HEK293 (cell line): ENCODE data around the gene ALS2.

ENCODE experiments used
- CTCF ChIA-PET: fragments of 350-600 bp; formaldehyde crosslinking; extraction: SDS; loops from one replicate; lab custom pipeline; 2021; ENCODE audit warnings: antibody characterized with exemption; lab: Yijun Ruan, JAX
- POLR2A ChIA-PET: fragments of 300-600 bp; formaldehyde crosslinking; extraction: SDS; loops from one replicate; lab custom pipeline; 2020; ENCODE audit warnings: antibody characterized with exemption, inconsistent platforms; lab: Yijun Ruan, JAX
- H3K27ac ChIP-seq: fragments of 200-500 bp; sonication (Bioruptor generic); 2 replicates; pipeline ENCODE4 v1.5.1; 2014; ENCODE audit warnings: low read depth, low read length, control low read depth, inconsistent platforms; ENCODE audit errors: extremely low read depth
- H3K36me3 ChIP-seq, 2 experiments: fragments of 200-500 bp in 1 of 2; sonication (Bioruptor generic) in 1 of 2; 1 replicate in 1 of 2; 2 replicates in 1 of 2; pipeline ENCODE4 v1.5.1; 2014 to 2017; ENCODE audit warnings: inconsistent platforms in 2 of 2, low read length in 2 of 2; ENCODE audit not compliant: control insufficient read depth in 2 of 2, insufficient read depth in 1 of 2
- H3K4me1 ChIP-seq: fragments of 200-500 bp; sonication (Bioruptor generic); 2 replicates; pipeline ENCODE4 v1.5.1; 2014; ENCODE audit warnings: mild to moderate bottlenecking, low read length, inconsistent platforms; ENCODE audit not compliant: control insufficient read depth, insufficient read depth
- H3K4me3 ChIP-seq: 2 replicates; pipeline ENCODE4 v1.5.1; 2011; ENCODE audit warnings: low read depth, mild to moderate bottlenecking, control low read depth, low read length, moderate library complexity
- H3K9me3 ChIP-seq: fragments of 200-500 bp; sonication (Bioruptor generic); 2 replicates; pipeline ENCODE4 v1.5.1; 2014; ENCODE audit warnings: low read depth, low read length, inconsistent platforms; ENCODE audit not compliant: control insufficient read depth, insufficient read depth
- GLI2 ChIP-seq: fragments of 450-650 bp; formaldehyde crosslinking; IDR thresholded peaks from 2 replicates; pipeline ENCODE4; 2017; ENCODE audit warnings: missing biosample characterization, missing genetic modification characterization, low read depth, borderline replicate concordance
- ZBTB1 ChIP-seq: fragments of 450-650 bp; formaldehyde crosslinking; IDR thresholded peaks from 2 replicates; pipeline ENCODE4 v1.5.1; 2016; ENCODE audit warnings: missing biosample characterization, missing genetic modification characterization
- ZBTB48 ChIP-seq: fragments of 450-650 bp; formaldehyde crosslinking; IDR thresholded peaks from 2 replicates; pipeline ENCODE4 v1.5.1; 2016; ENCODE audit warnings: missing biosample characterization, missing genetic modification characterization
- ZFP69B ChIP-seq: fragments of 450-650 bp; formaldehyde crosslinking; IDR thresholded peaks from 2 replicates; pipeline ENCODE4 v1.5.1; 2016; ENCODE audit warnings: missing biosample characterization, missing genetic modification characterization
- ZNF138 ChIP-seq: fragments of 450-650 bp; formaldehyde crosslinking; IDR thresholded peaks from 2 replicates; pipeline ENCODE4 v1.5.1; 2016; ENCODE audit warnings: missing biosample characterization, missing genetic modification characterization, borderline replicate concordance
- ZNF23 ChIP-seq: fragments of 450-650 bp; formaldehyde crosslinking; IDR thresholded peaks from 2 replicates; pipeline ENCODE4 v1.5.1; 2016; ENCODE audit warnings: missing biosample characterization, missing genetic modification characterization, borderline replicate concordance
- ZNF24 ChIP-seq: fragments of 450-650 bp; formaldehyde crosslinking; IDR thresholded peaks from 2 replicates; pipeline ENCODE4 v1.5.1; 2016; ENCODE audit warnings: missing biosample characterization, missing genetic modification characterization
- ZNF311 ChIP-seq: fragments of 450-650 bp; formaldehyde crosslinking; IDR thresholded peaks from 2 replicates; pipeline ENCODE4 v1.5.1; 2017; ENCODE audit warnings: missing biosample characterization, missing genetic modification characterization, borderline replicate concordance
- ZNF350 ChIP-seq: fragments of 450-650 bp; formaldehyde crosslinking; IDR thresholded peaks from 2 replicates; pipeline ENCODE4 v1.5.0; 2017; ENCODE audit warnings: missing biosample characterization, mild to moderate bottlenecking, missing genetic modification characterization
- ZNF518A ChIP-seq: fragments of 450-650 bp; formaldehyde crosslinking; conservative IDR thresholded peaks from 2 replicates; pipeline ENCODE4 v1.5.1; 2016; ENCODE audit warnings: low read depth, missing biosample characterization, missing genetic modification characterization
- ZNF529 ChIP-seq: fragments of 450-650 bp; formaldehyde crosslinking; IDR thresholded peaks from 2 replicates; pipeline ENCODE4 v1.5.1; 2017; ENCODE audit warnings: missing genetic modification characterization, missing biosample characterization; ENCODE audit not compliant: insufficient replicate concordance
- ZNF558 ChIP-seq: fragments of 450-650 bp; formaldehyde crosslinking; IDR thresholded peaks from 2 replicates; pipeline ENCODE4 v1.5.1; 2016; ENCODE audit warnings: missing biosample characterization, missing genetic modification characterization
- ZNF843 ChIP-seq: fragments of 450-650 bp; formaldehyde crosslinking; IDR thresholded peaks from 2 replicates; pipeline ENCODE4 v1.5.1; 2016; ENCODE audit warnings: missing biosample characterization, missing genetic modification characterization
- ZXDB ChIP-seq: fragments of 450-650 bp; formaldehyde crosslinking; IDR thresholded peaks from 2 replicates; pipeline ENCODE4 v1.5.1; 2016; ENCODE audit warnings: missing biosample characterization, missing genetic modification characterization
- TF ChIP-seq, protein P1 (sequence below): fragments of 450-650 bp; formaldehyde crosslinking; IDR thresholded peaks from 2 replicates; pipeline ENCODE4 v1.5.1; 2016; ENCODE audit warnings: missing biosample characterization, missing genetic modification characterization, low read depth
- TF ChIP-seq, protein P2 (sequence below): fragments of 450-650 bp; formaldehyde crosslinking; IDR thresholded peaks from 2 replicates; pipeline ENCODE4 v1.5.1; 2016; ENCODE audit warnings: missing biosample characterization, missing genetic modification characterization
- TF ChIP-seq, protein P3 (sequence below): IDR thresholded peaks from 2 replicates; pipeline ENCODE4 v1.6.1; 2011; ENCODE audit warnings: mild to moderate bottlenecking, low read depth, low read length, borderline replicate concordance

The ALS2 gene

DNA sequence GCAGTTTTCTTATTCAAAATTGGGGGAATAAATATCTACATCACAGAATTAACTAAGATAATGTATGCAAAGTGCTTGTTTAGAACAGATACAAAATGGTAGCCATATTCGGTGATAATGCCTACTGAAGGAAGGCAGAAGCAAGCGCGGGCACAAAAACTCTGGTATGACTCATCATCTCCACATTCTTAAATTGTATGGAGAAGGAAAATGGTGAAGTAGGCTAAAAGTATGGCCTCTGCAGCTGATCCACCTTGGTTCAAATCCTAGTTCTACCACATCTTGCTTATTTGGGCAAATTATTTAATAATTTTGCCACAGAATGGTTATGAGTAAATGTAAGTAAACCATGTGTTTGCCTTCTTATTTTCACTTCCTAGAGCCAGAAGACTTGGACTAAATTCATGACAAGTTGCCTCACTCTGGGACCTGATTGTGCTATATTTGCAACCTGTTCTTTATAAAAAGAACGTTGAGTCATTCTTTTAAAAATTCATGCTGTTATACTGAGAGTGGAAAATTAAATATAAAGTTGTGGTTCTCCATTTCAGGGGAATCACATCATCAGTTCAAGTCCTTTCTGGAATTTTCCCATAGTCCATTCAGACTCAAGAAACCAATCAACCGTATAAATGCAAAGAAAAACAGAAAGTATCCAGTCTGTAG is 16.6 kb upstream of the ALS2 start:
- no peak overlapping the region for H3K27ac ChIP-seq
- CTCF ChIA-PET: interaction anchor here (0.5 to 2.2 kb wide), 9 partner anchors 40 to 770 kb away, joined by 3 to 21 read pairs (median 3); no protein-coding TSS in a partner anchor

More for the DNA sequence above, 16.6 kb upstream of the ALS2 start:
- no peaks in the 10 kb centered on the region for H3K36me3 ChIP-seq
- no peak overlapping the region for H3K4me3 ChIP-seq
- no peaks in the 10 kb centered on the region for H3K9me3 ChIP-seq
- no peaks in the 10 kb centered on the region for H3K4me1 ChIP-seq
- POLR2A ChIA-PET: interaction anchor here (1.6 kb wide), 1 partner anchor 16 kb away, joined by 5 read pairs; the partner anchor contains the start of gene ALS2
- TF ChIP-seq ZNF529 (tag by site-specific recombination) (no peak), ZNF558 (tag by site-specific recombination) (no peak), ZNF311 (tag by site-specific recombination) (no peak), ZNF23 (tag by site-specific recombination) (no peak), ZXDB (no peak), GLI2 (tag by site-specific recombination) (no peak), ZNF518A (tag by site-specific recombination) (no peak), ZBTB48 (tag by site-specific recombination) (no peak), ZFP69B (tag by site-specific recombination) (no peak), ZNF24 (tag by site-specific recombination) (no peak), ZBTB1 (no peak), ZNF138 (no peak), ZNF350 (no peak), ZNF843 (tag by site-specific recombination) (no peak)
- TF ChIP-seq, protein P1, sequence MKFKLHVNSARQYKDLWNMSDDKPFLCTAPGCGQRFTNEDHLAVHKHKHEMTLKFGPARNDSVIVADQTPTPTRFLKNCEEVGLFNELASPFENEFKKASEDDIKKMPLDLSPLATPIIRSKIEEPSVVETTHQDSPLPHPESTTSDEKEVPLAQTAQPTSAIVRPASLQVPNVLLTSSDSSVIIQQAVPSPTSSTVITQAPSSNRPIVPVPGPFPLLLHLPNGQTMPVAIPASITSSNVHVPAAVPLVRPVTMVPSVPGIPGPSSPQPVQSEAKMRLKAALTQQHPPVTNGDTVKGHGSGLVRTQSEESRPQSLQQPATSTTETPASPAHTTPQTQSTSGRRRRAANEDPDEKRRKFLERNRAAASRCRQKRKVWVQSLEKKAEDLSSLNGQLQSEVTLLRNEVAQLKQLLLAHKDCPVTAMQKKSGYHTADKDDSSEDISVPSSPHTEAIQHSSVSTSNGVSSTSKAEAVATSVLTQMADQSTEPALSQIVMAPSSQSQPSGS (tag by site-specific recombination): no peak
- TF ChIP-seq, protein P2, sequence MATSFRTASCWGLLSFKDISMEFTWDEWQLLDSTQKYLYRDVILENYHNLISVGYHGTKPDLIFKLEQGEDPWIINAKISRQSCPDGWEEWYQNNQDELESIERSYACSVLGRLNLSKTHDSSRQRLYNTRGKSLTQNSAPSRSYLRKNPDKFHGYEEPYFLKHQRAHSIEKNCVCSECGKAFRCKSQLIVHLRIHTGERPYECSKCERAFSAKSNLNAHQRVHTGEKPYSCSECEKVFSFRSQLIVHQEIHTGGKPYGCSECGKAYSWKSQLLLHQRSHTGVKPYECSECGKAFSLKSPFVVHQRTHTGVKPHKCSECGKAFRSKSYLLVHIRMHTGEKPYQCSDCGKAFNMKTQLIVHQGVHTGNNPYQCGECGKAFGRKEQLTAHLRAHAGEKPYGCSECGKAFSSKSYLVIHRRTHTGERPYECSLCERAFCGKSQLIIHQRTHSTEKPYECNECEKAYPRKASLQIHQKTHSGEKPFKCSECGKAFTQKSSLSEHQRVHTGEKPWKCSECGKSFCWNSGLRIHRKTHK (tag by site-specific recombination): no peak
- TF ChIP-seq, protein P3, sequence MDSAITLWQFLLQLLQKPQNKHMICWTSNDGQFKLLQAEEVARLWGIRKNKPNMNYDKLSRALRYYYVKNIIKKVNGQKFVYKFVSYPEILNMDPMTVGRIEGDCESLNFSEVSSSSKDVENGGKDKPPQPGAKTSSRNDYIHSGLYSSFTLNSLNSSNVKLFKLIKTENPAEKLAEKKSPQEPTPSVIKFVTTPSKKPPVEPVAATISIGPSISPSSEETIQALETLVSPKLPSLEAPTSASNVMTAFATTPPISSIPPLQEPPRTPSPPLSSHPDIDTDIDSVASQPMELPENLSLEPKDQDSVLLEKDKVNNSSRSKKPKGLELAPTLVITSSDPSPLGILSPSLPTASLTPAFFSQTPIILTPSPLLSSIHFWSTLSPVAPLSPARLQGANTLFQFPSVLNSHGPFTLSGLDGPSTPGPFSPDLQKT: no peak
